Calu3 (cell line): ENCODE data around the gene SNRNP35. TPM values are rescaled to one million over a fixed set of nuclear protein-coding genes. Genes with fewer than 3 reads are reported as not detected.

Experiments used
- BruUV-seq: library from RNA; stranded (reverse); fragments of 400-500 nt; replicated peaks from 2 replicates; lab custom pipeline; 2021; lab: Mats Ljungman, UMichigan
- CTCF ChIA-PET: fragments of 300-600 bp; sonication (Branson Sonifier 250); formaldehyde crosslinking; loops from one replicate; lab custom pipeline; 2022; ENCODE audit warnings: antibody characterized with exemption; lab: Charles Lee
- DNase-seq: peaks from one replicate; pipeline ENCODE4 v3.0.0; 2022
- H3K27ac Mint-ChIP-seq: one replicate; pipeline ENCODE4 v1.8.0; 2022; ENCODE audit warnings: mixed read lengths; ENCODE audit not compliant: unreplicated experiment
- H3K27me3 Mint-ChIP-seq: one replicate; pipeline ENCODE4 v1.8.0; 2022; ENCODE audit warnings: mixed read lengths; ENCODE audit not compliant: unreplicated experiment
- H3K36me3 Mint-ChIP-seq: one replicate; pipeline ENCODE4 v1.8.0; 2022; ENCODE audit warnings: mild to moderate bottlenecking, moderate library complexity, mixed read lengths; ENCODE audit not compliant: insufficient read depth, unreplicated experiment
- H3K4me1 Mint-ChIP-seq: one replicate; pipeline ENCODE4 v1.8.0; 2022; ENCODE audit warnings: mild to moderate bottlenecking, low read depth, mixed read lengths; ENCODE audit not compliant: unreplicated experiment
- H3K4me3 Mint-ChIP-seq: one replicate; pipeline ENCODE4 v1.8.0; 2022; ENCODE audit warnings: mild to moderate bottlenecking, low read depth, moderate library complexity, mixed read lengths; ENCODE audit not compliant: unreplicated experiment
- H3K9me3 Mint-ChIP-seq: one replicate; pipeline ENCODE4 v1.8.0; 2022; ENCODE audit warnings: low read depth, mixed read lengths; ENCODE audit not compliant: unreplicated experiment
- intact Hi-C: fragments of 100-400 bp; cut with micrococcal nuclease; formaldehyde crosslinking; loops from one replicate; pipeline ENCODE4 v1.10.0; 2022; ENCODE audit not compliant: unreplicated experiment
- total RNA-seq: library from RNA; stranded (reverse); gene quantifications from 2 replicates; pipeline ENCODE4 v1.2.3, GENCODE V29; 2022
- TF ChIP-seq, protein P1 (sequence below): fragments of 200-600 bp; IDR thresholded peaks from one replicate; pipeline ENCODE4 v1.8.0; 2022; ENCODE audit warnings: antibody characterized with exemption; ENCODE audit not compliant: unreplicated experiment

SNRNP35 gene
- total RNA-seq, 1 experiment from 2014 or later, result 34.9 TPM

DNA sequence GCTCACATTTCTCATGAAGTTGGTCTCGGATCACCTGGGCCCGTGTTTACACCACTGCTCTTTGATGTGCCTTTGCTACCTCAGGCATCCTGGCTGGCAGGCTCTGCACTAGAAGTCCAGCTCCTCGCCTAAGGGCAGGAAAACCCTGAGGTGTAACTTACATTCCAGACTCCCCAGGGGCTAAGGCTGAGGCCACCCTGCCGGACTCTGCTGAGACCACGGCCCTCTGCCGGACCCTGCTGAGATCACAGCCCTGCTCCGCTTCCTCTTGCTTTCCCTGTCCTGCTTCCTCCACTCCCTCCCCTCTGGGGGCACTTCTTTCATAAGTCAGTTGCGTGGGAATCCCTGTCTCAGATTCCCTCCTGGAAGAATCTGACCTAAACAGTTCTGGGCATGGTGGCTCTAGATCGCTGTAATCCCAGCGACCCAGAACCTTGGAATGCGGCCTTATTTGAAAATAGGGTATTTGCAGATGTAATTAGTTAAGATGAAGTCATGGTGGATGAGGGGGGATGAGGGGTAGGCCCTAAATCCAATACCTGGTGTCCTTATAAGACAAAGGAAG, 58.4 kb downstream of the SNRNP35 start:
- TF ChIP-seq, protein P1, sequence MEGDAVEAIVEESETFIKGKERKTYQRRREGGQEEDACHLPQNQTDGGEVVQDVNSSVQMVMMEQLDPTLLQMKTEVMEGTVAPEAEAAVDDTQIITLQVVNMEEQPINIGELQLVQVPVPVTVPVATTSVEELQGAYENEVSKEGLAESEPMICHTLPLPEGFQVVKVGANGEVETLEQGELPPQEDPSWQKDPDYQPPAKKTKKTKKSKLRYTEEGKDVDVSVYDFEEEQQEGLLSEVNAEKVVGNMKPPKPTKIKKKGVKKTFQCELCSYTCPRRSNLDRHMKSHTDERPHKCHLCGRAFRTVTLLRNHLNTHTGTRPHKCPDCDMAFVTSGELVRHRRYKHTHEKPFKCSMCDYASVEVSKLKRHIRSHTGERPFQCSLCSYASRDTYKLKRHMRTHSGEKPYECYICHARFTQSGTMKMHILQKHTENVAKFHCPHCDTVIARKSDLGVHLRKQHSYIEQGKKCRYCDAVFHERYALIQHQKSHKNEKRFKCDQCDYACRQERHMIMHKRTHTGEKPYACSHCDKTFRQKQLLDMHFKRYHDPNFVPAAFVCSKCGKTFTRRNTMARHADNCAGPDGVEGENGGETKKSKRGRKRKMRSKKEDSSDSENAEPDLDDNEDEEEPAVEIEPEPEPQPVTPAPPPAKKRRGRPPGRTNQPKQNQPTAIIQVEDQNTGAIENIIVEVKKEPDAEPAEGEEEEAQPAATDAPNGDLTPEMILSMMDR, result no peak
- no peak overlapping the region for H3K27ac Mint-ChIP-seq
- no peaks in the 10 kb centered on the region for H3K9me3 Mint-ChIP-seq
- no peaks in the 10 kb centered on the region for H3K27me3 Mint-ChIP-seq
- no TSS peak for BruUV-seq
- H3K4me1 Mint-ChIP-seq, result peaks cover 10% of the 10 kb centered on the region
- H3K4me3 Mint-ChIP-seq, result no peak overlapping the region
- no peak for DNase-seq
- intact Hi-C loops, result no loop called here
- no peaks in the 10 kb centered on the region for H3K36me3 Mint-ChIP-seq
- CTCF ChIA-PET, result interaction anchor here (0.5 to 0.7 kb wide), 2 partner anchors 33 to 153 kb away, joined by 3 to 7 read pairs; no protein-coding TSS in a partner anchor

Other genes starting within 250 kb of the SNRNP35 start
- 52.5 and 69.5 TPM in 2 replicates for gene MPHOSPH9, start 225.0 kb upstream of the SNRNP35 start, total RNA-seq
- 19.9 and 24.7 TPM in 2 replicates for gene MTRFR, start 224.7 kb upstream of the SNRNP35 start, total RNA-seq
- gene CDK2AP1, start 186.3 kb upstream of the SNRNP35 start, total RNA-seq, result 112 and 114 TPM in 2 replicates
- gene SBNO1, start 93.3 kb upstream of the SNRNP35 start, total RNA-seq, result 60.8 and 62.7 TPM in 2 replicates
- 83.5 and 92.6 TPM in 2 replicates for gene KMT5A, start 74.0 kb upstream of the SNRNP35 start, total RNA-seq
- 2.4 and 2.8 TPM in 2 replicates for gene RILPL2, start 21.5 kb upstream of the SNRNP35 start, total RNA-seq
- 9.5 and 9.7 TPM in 2 replicates for gene RILPL1, start 75.6 kb downstream of the SNRNP35 start, total RNA-seq
- 459 and 461 TPM in 2 replicates for gene TMED2, start 126.4 kb downstream of the SNRNP35 start, total RNA-seq
- 52.7 TPM in 2 replicates for gene DDX55, start 144.0 kb downstream of the SNRNP35 start, total RNA-seq
- gene EIF2B1, start 175.5 kb downstream of the SNRNP35 start, total RNA-seq, result 57.0 and 63.6 TPM in 2 replicates
- gene GTF2H3, start 175.7 kb downstream of the SNRNP35 start, total RNA-seq, result 59.8 and 66.5 TPM in 2 replicates
- gene TCTN2, start 213.0 kb downstream of the SNRNP35 start, total RNA-seq, result 9.0 and 11.5 TPM in 2 replicates